GM13977 (cell line): ENCODE results near the gene PSMA5.
A peak's percentile ranks its signal among the peaks of the same experiment; 100 is the strongest.

Experiments used
- DNase-seq: peaks from one replicate; pipeline ENCODE4 v3.0.0; 2012; ENCODE audit warnings: low spot score
- CTCF ChIP-seq: IDR thresholded peaks from 2 replicates; pipeline ENCODE4 v1.5.1; 2012; ENCODE audit warnings: mild to moderate bottlenecking, control low read depth; ENCODE audit not compliant: insufficient read depth; ENCODE audit errors: extremely low read depth, missing control alignments
- in situ Hi-C: fragments of 300-500 bp; cut with MboI; formaldehyde crosslinking; loops from one replicate; pipeline ENCODE4 v1.12.0; 2022; ENCODE audit warnings: low sequenced_read_pairs, low pct_unique_long_range_greater_than_20kb, mixed read lengths, inconsistent platforms; ENCODE audit not compliant: unreplicated experiment

The PSMA5 gene

GRCh38 chr1:109433322-109433721 is 7.1 kb upstream of the PSMA5 start:
- in situ Hi-C loops = no loop called here
- DNase-seq = no peak
- TF ChIP-seq CTCF = no peak

GRCh38 chr1:109432336-109432735 is 6.1 kb upstream of the PSMA5 start:
- in situ Hi-C loops = no loop called here
- no peak for TF ChIP-seq CTCF
- no peak for DNase-seq

- no peak for TF ChIP-seq CTCF
- no peak for DNase-seq
- in situ Hi-C loops = no loop called here
Observed at GRCh38 chr1:109427171-109427467, 871 bp upstream of the PSMA5 start.

- peak; percentile 57 for DNase-seq
- TF ChIP-seq CTCF = no peak
- in situ Hi-C loops = no loop called here
Observed at GRCh38 chr1:109425391-109426280, 612 bp downstream of the PSMA5 start.

GRCh38 chr1:109423498-109423897 is 2.8 kb downstream of the PSMA5 start:
- in situ Hi-C loops = no loop called here
- TF ChIP-seq CTCF = no peak
- DNase-seq = no peak

GRCh38 chr1:109412551-109412950 is 13.7 kb downstream of the PSMA5 start:
- DNase-seq = no peak
- no peak for TF ChIP-seq CTCF

DNA sequence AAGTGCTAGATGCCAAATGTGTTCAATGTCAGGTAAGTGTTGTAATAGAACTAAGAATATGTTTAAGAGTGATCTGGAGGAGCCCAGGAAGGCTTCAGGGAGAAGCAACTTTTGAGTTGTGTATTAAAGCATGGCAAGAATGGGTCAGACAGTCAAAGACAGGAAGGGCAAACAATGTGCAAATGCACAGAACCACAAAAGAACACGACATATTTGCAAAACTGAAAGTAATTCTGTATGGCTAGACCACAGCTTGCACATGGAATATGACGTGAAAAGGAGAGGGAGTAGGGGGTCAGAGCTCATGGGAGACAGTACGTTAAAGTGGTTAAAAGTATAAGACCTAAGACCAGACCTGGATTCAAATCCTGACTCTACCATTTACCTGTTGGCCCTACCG is 21.4 kb downstream of the PSMA5 start:
- no peak for DNase-seq
- TF ChIP-seq CTCF = no peak
- in situ Hi-C loops = no loop called here

More at GRCh38 chr1:109412551-109412950, 13.7 kb downstream of the PSMA5 start:
- in situ Hi-C loops = no loop called here
